ENCODE results near the gene RGS6.

Gene RGS6

GRCh38 chr14:72237722-72238666, 305.8 kb downstream of the RGS6 start:
- H3K27me3 ChIP-seq (ENCODE audit: control insufficient read depth in 1 of 2, insufficient read depth in 2 of 2, low read length in 2 of 2): no peaks in the 10 kb centered on the region
- peaks cover 0 to 3% of the 10 kb centered on the region in 2 donors for H3K9me3 ChIP-seq (ENCODE audit: control insufficient read depth in 2 of 2, low read length in 2 of 2)
- H3K4me1 ChIP-seq (ENCODE audit: control insufficient read depth, insufficient read depth, low read length): no peaks in the 10 kb centered on the region
- H3K36me3 ChIP-seq (ENCODE audit: control insufficient read depth in 2 of 2, insufficient read depth in 2 of 2, low read length in 2 of 2): no peaks in the 10 kb centered on the region
- H3K4me3 ChIP-seq (ENCODE audit: low read length in 2 of 2): no peak overlapping the region
- no peak overlapping the region for H3K9ac ChIP-seq (ENCODE audit: low read length in 2 of 2)
- H3K27ac ChIP-seq (ENCODE audit: low read length): no peak overlapping the region

DNA sequence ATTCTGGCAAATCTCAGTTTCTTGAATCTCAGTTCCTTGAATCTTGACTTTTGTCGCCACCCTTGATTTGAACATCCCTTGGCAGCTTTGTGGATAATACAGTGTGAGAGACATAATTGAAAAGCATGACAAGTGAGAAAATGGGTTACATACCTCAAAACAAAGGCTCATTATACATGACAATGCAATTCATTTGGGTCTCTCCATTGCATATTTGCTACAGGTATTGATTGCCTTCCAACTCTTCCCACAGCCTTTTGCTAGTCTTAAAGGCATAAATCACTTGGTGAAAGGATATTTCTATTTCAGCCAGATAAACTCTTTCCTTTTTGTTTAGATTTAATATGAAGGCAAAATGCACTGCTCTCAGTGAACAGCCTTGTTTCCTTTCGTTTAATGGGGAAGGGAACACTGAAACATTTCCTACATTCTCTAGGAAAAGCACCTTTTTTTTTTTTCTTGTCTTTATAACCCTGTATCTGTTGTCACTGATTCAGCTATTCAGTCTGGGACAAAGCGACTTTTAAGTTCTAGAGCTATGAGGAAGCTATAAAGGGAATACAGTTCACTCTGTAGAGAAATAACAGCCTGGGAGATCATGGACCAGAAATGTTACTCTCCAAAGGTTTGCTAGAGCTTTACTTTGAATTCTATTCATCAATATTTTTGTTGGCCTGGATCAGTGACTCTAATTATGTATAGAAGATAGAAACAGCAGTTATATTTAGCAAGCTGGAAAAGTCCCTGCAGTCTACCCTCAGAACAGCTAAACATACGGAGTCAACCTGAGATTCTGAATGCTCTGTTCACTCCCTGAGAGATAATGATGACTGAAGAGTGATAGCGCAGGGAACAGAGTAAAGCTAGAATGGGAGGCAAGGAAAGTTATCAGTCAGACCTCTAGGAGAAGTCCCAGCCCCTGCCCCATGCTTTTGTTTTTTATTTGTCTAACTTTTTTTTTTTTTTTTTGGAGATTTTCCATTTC, 311.4 kb downstream of the RGS6 start:
- Histone ChIP-seq H3K4me3 (ENCODE audit: low read length in 2 of 2) (peak overlapping the region in 1 of 2 donors; percentile 0), H3K27me3 (ENCODE audit: control insufficient read depth in 1 of 2, insufficient read depth in 2 of 2, low read length in 2 of 2) (no peaks in the 10 kb centered on the region), H3K36me3 (ENCODE audit: control insufficient read depth in 2 of 2, insufficient read depth in 2 of 2, low read length in 2 of 2) (no peaks in the 10 kb centered on the region), H3K27ac (ENCODE audit: low read length) (no peak overlapping the region), H3K9ac (ENCODE audit: low read length in 2 of 2) (no peak overlapping the region), H3K9me3 (ENCODE audit: control insufficient read depth in 2 of 2, low read length in 2 of 2) (no peaks in the 10 kb centered on the region), H3K4me1 (ENCODE audit: control insufficient read depth, insufficient read depth, low read length) (no peaks in the 10 kb centered on the region)

DNA sequence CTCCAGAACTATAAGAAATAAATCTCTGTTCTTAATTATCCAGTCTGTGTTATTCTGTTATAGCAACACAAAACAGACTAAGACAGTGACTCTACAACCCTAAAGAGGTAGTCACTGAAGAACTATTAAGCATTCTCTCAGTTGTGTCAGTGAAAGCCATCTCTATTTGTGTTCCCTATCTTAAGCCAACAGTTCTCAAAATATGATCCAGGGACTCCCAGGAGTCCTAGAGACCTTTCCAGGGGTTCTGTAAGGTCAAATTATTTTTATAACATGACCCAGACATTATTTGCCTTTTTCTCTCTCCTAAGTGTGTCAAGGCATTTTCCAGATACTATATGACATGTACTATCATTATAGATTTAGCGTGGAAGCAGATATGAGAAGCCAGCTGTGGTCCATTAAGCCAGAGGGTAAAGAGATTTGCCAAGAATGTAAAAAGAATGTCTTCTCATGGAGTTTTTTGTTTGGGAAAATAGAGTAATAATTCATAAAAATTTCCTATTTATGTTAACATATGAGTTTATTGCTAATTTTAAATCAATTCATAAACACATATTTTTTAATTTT, 315.8 kb downstream of the RGS6 start:
- Histone ChIP-seq H3K27me3 (ENCODE audit: control insufficient read depth in 1 of 2, insufficient read depth in 2 of 2, low read length in 2 of 2) (no peaks in the 10 kb centered on the region), H3K9ac (ENCODE audit: low read length in 2 of 2) (no peak overlapping the region), H3K36me3 (ENCODE audit: control insufficient read depth in 2 of 2, insufficient read depth in 2 of 2, low read length in 2 of 2) (no peaks in the 10 kb centered on the region), H3K4me3 (ENCODE audit: low read length in 2 of 2) (no peak overlapping the region), H3K27ac (ENCODE audit: low read length) (no peak overlapping the region), H3K9me3 (ENCODE audit: control insufficient read depth in 2 of 2, low read length in 2 of 2) (no peaks in the 10 kb centered on the region), H3K4me1 (ENCODE audit: control insufficient read depth, insufficient read depth, low read length) (no peaks in the 10 kb centered on the region)

DNA sequence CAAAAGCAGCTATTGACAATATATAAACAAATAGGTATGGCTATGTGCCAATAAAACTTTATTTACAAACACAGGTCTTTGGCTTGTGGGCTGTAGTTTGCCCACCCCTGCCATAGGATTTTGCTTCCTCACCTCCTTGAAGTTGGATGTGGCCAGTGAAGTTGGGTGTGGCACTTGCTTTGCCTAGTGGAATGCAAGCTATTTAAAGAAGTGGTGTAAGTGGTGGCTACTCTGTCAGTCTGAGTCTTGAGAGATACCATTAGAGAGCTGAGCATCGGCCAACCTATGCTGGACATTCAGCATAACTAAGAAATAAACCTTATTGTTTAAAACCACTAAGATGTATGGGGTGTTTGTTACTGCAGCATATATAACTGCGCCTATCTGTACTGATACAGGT, 321.3 kb downstream of the RGS6 start:
- Histone ChIP-seq H3K27me3 (ENCODE audit: control insufficient read depth in 1 of 2, insufficient read depth in 2 of 2, low read length in 2 of 2) (no peaks in the 10 kb centered on the region), H3K9me3 (ENCODE audit: control insufficient read depth in 2 of 2, low read length in 2 of 2) (no peaks in the 10 kb centered on the region), H3K36me3 (ENCODE audit: control insufficient read depth in 2 of 2, insufficient read depth in 2 of 2, low read length in 2 of 2) (no peaks in the 10 kb centered on the region), H3K4me1 (ENCODE audit: control insufficient read depth, insufficient read depth, low read length) (no peaks in the 10 kb centered on the region), H3K9ac (ENCODE audit: low read length in 2 of 2) (no peak overlapping the region), H3K4me3 (ENCODE audit: low read length in 2 of 2) (no peak overlapping the region), H3K27ac (ENCODE audit: low read length) (no peak overlapping the region)

DNA sequence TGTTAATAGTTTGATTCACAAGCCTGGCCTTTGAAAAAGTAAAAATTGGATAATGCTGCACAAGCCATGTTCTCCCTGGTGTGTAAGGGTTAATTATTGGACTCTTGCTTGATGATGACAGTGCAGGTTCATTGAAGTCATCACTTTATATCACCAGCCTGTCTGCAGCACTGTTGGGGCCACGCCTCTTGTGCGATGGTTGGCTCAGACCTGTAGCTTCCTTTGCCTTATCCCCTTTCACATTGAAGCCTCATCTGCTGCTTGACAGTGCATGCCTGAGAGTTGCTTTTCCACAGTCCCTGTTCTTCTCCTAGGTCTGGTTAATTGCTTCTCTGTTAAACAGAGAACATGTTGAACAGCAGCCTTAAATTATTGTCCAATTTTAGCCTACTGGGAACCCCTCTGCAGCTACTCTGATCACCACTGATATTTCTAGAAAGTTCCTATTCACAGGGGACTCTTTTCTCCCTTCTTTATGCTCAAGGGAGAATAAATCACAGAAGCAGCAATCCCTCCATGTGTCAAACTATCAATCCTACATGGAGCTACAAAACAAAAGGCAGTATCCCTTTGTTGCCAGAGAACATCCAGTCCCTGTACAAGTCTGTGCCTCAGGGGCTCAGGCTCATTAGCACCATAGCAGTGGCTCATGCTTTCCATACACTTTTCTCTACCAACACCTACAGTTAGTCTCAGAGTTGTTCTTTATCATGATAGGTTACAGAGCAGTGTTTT, 322.1 kb downstream of the RGS6 start:
- Histone ChIP-seq H3K9ac (ENCODE audit: low read length in 2 of 2) (no peak overlapping the region), H3K36me3 (ENCODE audit: control insufficient read depth in 2 of 2, insufficient read depth in 2 of 2, low read length in 2 of 2) (no peaks in the 10 kb centered on the region), H3K27ac (ENCODE audit: low read length) (no peak overlapping the region), H3K27me3 (ENCODE audit: control insufficient read depth in 1 of 2, insufficient read depth in 2 of 2, low read length in 2 of 2) (no peaks in the 10 kb centered on the region), H3K4me3 (ENCODE audit: low read length in 2 of 2) (no peak overlapping the region), H3K4me1 (ENCODE audit: control insufficient read depth, insufficient read depth, low read length) (no peaks in the 10 kb centered on the region), H3K9me3 (ENCODE audit: control insufficient read depth in 2 of 2, low read length in 2 of 2) (no peaks in the 10 kb centered on the region)

GRCh38 chr14:72254937-72255472, 322.8 kb downstream of the RGS6 start:
- Histone ChIP-seq H3K9ac (ENCODE audit: low read length in 2 of 2) (no peak overlapping the region), H3K9me3 (ENCODE audit: control insufficient read depth in 2 of 2, low read length in 2 of 2) (no peaks in the 10 kb centered on the region), H3K36me3 (ENCODE audit: control insufficient read depth in 2 of 2, insufficient read depth in 2 of 2, low read length in 2 of 2) (no peaks in the 10 kb centered on the region), H3K4me1 (ENCODE audit: control insufficient read depth, insufficient read depth, low read length) (no peaks in the 10 kb centered on the region), H3K27ac (ENCODE audit: low read length) (no peak overlapping the region), H3K4me3 (ENCODE audit: low read length in 2 of 2) (no peak overlapping the region), H3K27me3 (ENCODE audit: control insufficient read depth in 1 of 2, insufficient read depth in 2 of 2, low read length in 2 of 2) (no peaks in the 10 kb centered on the region)

GRCh38 chr14:72256055-72256454, 323.8 kb downstream of the RGS6 start:
- no peak overlapping the region for H3K9ac ChIP-seq (ENCODE audit: low read length in 2 of 2)
- no peaks in the 10 kb centered on the region for H3K27me3 ChIP-seq (ENCODE audit: control insufficient read depth in 1 of 2, insufficient read depth in 2 of 2, low read length in 2 of 2)
- no peaks in the 10 kb centered on the region for H3K9me3 ChIP-seq (ENCODE audit: control insufficient read depth in 2 of 2, low read length in 2 of 2)
- no peaks in the 10 kb centered on the region for H3K4me1 ChIP-seq (ENCODE audit: control insufficient read depth, insufficient read depth, low read length)
- H3K36me3 ChIP-seq (ENCODE audit: control insufficient read depth in 2 of 2, insufficient read depth in 2 of 2, low read length in 2 of 2): no peaks in the 10 kb centered on the region
- H3K4me3 ChIP-seq (ENCODE audit: low read length in 2 of 2): no peak overlapping the region
- no peak overlapping the region for H3K27ac ChIP-seq (ENCODE audit: low read length)

GRCh38 chr14:72261068-72261467, 328.8 kb downstream of the RGS6 start:
- H3K4me1 ChIP-seq (ENCODE audit: control insufficient read depth, insufficient read depth, low read length): no peaks in the 10 kb centered on the region
- H3K9me3 ChIP-seq (ENCODE audit: control insufficient read depth in 2 of 2, low read length in 2 of 2): peaks cover 0 to 4% of the 10 kb centered on the region in 2 donors
- H3K27me3 ChIP-seq (ENCODE audit: control insufficient read depth in 1 of 2, insufficient read depth in 2 of 2, low read length in 2 of 2): no peaks in the 10 kb centered on the region
- H3K27ac ChIP-seq (ENCODE audit: low read length): no peak overlapping the region
- H3K4me3 ChIP-seq (ENCODE audit: low read length in 2 of 2): no peak overlapping the region
- no peak overlapping the region for H3K9ac ChIP-seq (ENCODE audit: low read length in 2 of 2)
- H3K36me3 ChIP-seq (ENCODE audit: control insufficient read depth in 2 of 2, insufficient read depth in 2 of 2, low read length in 2 of 2): no peaks in the 10 kb centered on the region

DNA sequence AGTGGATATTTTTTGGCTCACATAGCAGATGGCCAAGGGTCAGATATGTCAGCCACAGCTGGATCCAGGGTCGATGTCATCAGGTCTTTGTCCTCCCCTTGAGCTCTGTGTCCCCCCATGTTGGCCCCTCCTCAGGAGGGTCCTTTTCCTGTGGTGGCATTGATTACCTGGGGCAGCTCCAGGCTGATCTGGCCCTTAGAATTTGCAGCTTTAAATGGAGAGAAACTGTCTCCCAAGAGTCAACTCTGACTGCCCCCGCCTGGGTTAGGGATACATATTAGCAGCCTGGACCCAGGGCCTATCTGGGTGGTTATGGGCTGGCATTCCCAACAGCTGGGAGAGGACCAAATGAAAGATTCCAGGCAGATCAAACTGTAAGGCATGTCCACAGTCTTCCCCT, 330.5 kb downstream of the RGS6 start:
- no peaks in the 10 kb centered on the region for H3K4me1 ChIP-seq (ENCODE audit: control insufficient read depth, insufficient read depth, low read length)
- H3K27ac ChIP-seq (ENCODE audit: low read length): no peak overlapping the region
- no peak overlapping the region for H3K4me3 ChIP-seq (ENCODE audit: low read length in 2 of 2)
- H3K27me3 ChIP-seq (ENCODE audit: control insufficient read depth in 1 of 2, insufficient read depth in 2 of 2, low read length in 2 of 2): no peaks in the 10 kb centered on the region
- no peaks in the 10 kb centered on the region for H3K36me3 ChIP-seq (ENCODE audit: control insufficient read depth in 2 of 2, insufficient read depth in 2 of 2, low read length in 2 of 2)
- H3K9me3 ChIP-seq (ENCODE audit: control insufficient read depth in 2 of 2, low read length in 2 of 2): peaks cover 0 to 4% of the 10 kb centered on the region in 2 donors
- no peak overlapping the region for H3K9ac ChIP-seq (ENCODE audit: low read length in 2 of 2)

GRCh38 chr14:72264716-72265115, 332.5 kb downstream of the RGS6 start:
- H3K4me1 ChIP-seq (ENCODE audit: control insufficient read depth, insufficient read depth, low read length): no peaks in the 10 kb centered on the region
- no peak overlapping the region for H3K9ac ChIP-seq (ENCODE audit: low read length in 2 of 2)
- H3K27me3 ChIP-seq (ENCODE audit: control insufficient read depth in 1 of 2, insufficient read depth in 2 of 2, low read length in 2 of 2): no peaks in the 10 kb centered on the region

More at GRCh38 chr14:72264716-72265115, 332.5 kb downstream of the RGS6 start:
- Histone ChIP-seq H3K27ac (ENCODE audit: low read length) (no peak overlapping the region), H3K9me3 (ENCODE audit: control insufficient read depth in 2 of 2, low read length in 2 of 2) (peaks cover 0 to 4% of the 10 kb centered on the region in 2 donors), H3K4me3 (ENCODE audit: low read length in 2 of 2) (no peak overlapping the region), H3K36me3 (ENCODE audit: control insufficient read depth in 2 of 2, insufficient read depth in 2 of 2, low read length in 2 of 2) (no peaks in the 10 kb centered on the region)

Measured in stomach smooth muscle (tissue), 2 donors.